GM03348 (cell line): ENCODE results near the gene SMPDL3B.
A peak's percentile ranks its signal among the peaks of the same experiment; 100 is the strongest.
"Not testable (repeated sequence)": the region's sequence is repeated elsewhere in the genome, so short reads cannot be mapped to it uniquely, and the experiment has no call there.

ENCODE experiments used
- DNase-seq: peaks from one replicate; pipeline ENCODE4 v3.0.0; 2012; ENCODE audit warnings: low spot score

Gene SMPDL3B

GRCh38 chr1:27970401-27970800 is 35.6 kb downstream of the SMPDL3B start:
- peak; percentile 88 for DNase-seq

DNA sequence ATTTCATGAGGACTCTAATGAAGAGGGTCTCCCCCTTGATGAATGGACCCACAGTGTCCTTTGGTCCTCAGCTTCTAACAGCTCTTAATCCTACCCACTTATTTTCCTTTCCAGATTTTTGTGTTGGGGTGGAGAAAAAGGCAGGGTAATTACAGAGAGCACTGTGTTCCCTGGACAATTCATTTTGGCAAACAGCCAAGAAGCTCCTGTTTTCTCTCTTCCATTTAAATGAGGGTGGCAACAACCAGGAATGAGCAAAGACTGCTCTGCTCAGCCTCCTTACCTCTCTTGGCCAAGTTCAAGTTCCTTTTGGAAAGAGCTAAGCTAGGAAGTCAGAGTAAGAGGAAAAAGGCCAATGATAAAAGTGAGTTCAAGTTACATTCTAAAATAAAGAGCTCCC is 36.9 kb downstream of the SMPDL3B start:
- DNase-seq, result peak; percentile 41

- no peak for DNase-seq
Measured at GRCh38 chr1:27972141-27972540, 37.3 kb downstream of the SMPDL3B start.

- DNase-seq, result no peak
Measured at GRCh38 chr1:27973771-27974416, 39.1 kb downstream of the SMPDL3B start.

- DNase-seq, result no peak
Measured at GRCh38 chr1:27974417-27974781, 39.6 kb downstream of the SMPDL3B start.

GRCh38 chr1:27979151-27979858 is 44.5 kb downstream of the SMPDL3B start:
- peak; percentile 65 for DNase-seq

DNA sequence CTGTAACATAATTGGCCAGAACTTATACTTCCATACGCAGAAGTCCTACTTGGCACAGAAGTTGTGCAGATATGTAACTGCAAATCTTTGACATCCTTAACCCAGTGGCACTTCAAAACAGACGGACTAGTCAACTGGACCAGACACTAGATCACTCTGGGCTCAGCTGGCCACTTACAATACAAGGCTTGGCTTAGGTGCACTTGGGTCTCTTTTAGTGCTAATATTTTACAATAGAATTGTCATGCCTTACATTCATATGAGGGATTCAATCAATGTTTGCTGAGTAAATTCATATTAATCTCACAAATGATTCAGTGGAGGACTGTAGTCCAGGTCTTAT is 45.0 kb downstream of the SMPDL3B start:
- DNase-seq, result no peak

GRCh38 chr1:27980216-27980845 is 45.5 kb downstream of the SMPDL3B start:
- peak; percentile 14 for DNase-seq

DNA sequence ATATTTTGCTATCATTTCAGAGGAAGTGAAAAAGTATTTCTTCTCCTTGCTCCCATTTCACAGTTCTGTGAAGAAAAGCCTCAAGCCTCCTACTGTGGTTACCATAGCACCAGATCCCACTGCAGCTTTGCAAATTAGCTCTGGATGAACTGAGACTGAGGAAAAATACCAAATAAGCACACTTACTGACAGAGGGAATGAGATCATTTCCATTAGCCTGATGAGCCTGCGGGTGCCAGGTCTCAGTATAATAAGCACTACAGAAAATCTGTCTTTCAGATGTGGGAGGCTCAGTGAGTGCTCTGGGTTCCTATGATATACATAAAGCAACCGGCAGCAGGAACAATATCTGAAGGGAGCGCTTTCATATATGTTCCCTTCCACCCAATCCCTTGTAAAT is 46.3 kb downstream of the SMPDL3B start:
- peak; percentile 24 for DNase-seq

DNA sequence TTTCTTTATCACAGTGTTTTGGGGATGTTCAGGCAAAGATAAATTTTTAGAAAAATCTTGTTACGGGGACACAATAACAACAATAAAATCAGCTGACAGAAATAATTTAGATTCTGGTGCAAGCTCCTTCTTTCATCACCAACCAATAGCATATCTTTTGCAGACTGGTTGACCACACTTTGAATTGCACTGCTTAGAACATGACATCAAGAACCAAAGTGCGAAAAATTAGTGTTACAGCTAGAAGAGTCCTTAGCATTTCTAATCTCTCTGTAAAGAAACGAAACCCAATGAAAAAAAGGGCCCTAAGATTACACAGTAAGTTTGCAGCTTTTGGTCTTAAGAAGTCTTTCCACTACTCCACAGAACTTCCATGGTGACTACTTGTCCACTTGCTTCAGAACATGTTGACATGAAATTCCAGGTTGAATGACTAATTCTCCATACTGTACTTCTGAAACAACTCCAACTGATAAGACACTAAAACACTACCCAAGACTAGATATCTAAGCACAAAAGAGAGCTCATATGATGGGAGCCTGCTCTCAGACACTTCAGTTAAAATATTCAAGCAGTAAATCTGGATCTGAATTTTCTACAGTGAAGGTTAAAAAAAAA is 56.2 kb downstream of the SMPDL3B start:
- DNase-seq, result no peak

- no peak for DNase-seq
Measured at GRCh38 chr1:27992276-27992675, 57.5 kb downstream of the SMPDL3B start.

DNA sequence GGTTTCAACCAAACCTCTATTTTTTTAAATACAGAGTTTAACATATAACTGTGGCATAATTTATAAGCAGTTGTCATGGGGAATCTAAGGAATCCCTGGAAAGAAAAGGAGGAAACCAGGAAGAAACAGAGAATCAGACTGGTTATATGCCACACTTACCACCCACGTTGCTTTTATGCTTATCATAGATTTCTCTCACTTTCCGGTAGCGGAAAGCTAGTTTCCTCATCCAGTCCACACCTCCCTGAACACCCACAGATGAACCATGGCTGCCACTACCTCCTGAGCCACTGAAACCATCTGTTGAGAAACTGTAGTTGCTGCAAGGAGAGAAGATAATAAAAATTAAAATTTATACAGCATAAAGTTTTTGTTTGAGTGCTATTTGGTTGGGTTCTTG is 58.4 kb downstream of the SMPDL3B start:
- no peak for DNase-seq

GRCh38 chr1:27994060-27994459 is 59.3 kb downstream of the SMPDL3B start:
- peak; percentile 9 for DNase-seq

DNA sequence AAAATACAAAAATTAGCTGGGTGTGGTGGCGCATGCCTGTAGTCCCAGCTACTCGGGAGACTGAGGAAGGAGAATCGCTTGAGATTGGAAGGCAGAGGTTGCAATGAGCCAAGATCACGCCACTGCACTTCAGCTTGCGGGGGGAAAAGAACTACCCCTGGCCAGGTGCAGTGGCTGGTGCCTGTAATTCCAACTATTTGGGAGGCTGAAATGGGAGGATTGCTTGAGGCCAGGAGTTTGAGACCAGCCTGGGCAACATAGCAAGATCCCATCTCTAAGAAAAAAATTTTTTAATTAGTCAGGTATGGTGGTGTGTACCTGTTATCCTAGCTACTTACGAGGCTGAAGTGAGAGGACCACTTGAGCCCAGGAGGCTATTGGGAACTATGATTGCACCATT is 59.7 kb downstream of the SMPDL3B start:
- not testable (repeated sequence) for DNase-seq

- DNase-seq, result no peak
Measured at GRCh38 chr1:27999055-27999454, 64.3 kb downstream of the SMPDL3B start.

- DNase-seq, result no peak
Measured at GRCh38 chr1:28002600-28002999, 67.8 kb downstream of the SMPDL3B start.

- DNase-seq, result not testable (repeated sequence)
Measured at GRCh38 chr1:28003117-28003516, 68.3 kb downstream of the SMPDL3B start.
